GM23338 (cell line): ENCODE data around the gene TEX9.

Source experiments
- EZH2phosphoT487 ChIP-seq: fragments of 200-600 bp; sonication (generic); IDR thresholded peaks from one replicate; pipeline ENCODE4 v1.8.1; 2018; ENCODE audit warnings: antibody characterized with exemption; ENCODE audit not compliant: unreplicated experiment
- JUNB ChIP-seq: IDR thresholded peaks from one replicate; pipeline ENCODE4 v1.6.1; 2016; ENCODE audit warnings: antibody characterized with exemption; ENCODE audit not compliant: unreplicated experiment
- NANOG ChIP-seq: IDR thresholded peaks from 2 replicates; pipeline ENCODE4 v1.6.1; 2016; ENCODE audit warnings: antibody characterized with exemption, borderline replicate concordance
- POLR2AphosphoS5 ChIP-seq: IDR thresholded peaks from 2 replicates; pipeline ENCODE4 v1.6.1; 2016; ENCODE audit warnings: antibody characterized with exemption, low read depth
- ZNF331 ChIP-seq: fragments of 250-450 bp; sonication (Bioruptor Pico); IDR thresholded peaks from 2 replicates; pipeline ENCODE4 v1.5.0; 2020; ENCODE audit warnings: low read depth, mild to moderate bottlenecking, moderate library complexity
- TF ChIP-seq, protein P1 (sequence below), 2 experiments: fragments of 200-600 bp in 1 of 2; sonication (generic) in 1 of 2; conservative IDR thresholded peaks; 2 replicates each; pipeline versions ENCODE4 v1.5.1 to v1.6.1; 2016 to 2017; ENCODE audit warnings: antibody characterized with exemption in 2 of 2, low read depth in 2 of 2, mild to moderate bottlenecking in 2 of 2, moderate library complexity in 1 of 2

DNA sequence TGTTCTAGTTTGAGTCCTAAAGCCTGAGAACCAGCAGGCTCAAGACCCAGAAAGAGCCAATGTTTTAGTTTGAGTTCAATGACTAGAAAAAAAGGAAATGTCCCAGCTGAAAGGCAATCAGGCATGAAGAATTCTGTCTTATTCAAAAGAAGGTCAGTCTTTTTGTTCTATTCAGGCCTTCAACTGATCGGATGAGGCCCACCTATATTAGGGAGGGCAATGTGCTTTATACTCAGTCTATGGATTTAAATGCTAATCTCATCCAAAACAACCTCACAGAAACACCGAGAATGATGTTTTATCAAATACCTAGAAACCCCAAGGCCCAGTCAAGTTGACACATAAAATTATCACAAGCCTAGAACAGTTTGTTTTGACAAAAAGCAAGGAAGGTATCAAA lies 95.7 kb downstream of the TEX9 start:
- TF ChIP-seq JUNB (no peak), ZNF331 (no peak), NANOG (no peak), POLR2AphosphoS5 (no peak), EZH2phosphoT487 (no peak)
- TF ChIP-seq, protein P1, sequence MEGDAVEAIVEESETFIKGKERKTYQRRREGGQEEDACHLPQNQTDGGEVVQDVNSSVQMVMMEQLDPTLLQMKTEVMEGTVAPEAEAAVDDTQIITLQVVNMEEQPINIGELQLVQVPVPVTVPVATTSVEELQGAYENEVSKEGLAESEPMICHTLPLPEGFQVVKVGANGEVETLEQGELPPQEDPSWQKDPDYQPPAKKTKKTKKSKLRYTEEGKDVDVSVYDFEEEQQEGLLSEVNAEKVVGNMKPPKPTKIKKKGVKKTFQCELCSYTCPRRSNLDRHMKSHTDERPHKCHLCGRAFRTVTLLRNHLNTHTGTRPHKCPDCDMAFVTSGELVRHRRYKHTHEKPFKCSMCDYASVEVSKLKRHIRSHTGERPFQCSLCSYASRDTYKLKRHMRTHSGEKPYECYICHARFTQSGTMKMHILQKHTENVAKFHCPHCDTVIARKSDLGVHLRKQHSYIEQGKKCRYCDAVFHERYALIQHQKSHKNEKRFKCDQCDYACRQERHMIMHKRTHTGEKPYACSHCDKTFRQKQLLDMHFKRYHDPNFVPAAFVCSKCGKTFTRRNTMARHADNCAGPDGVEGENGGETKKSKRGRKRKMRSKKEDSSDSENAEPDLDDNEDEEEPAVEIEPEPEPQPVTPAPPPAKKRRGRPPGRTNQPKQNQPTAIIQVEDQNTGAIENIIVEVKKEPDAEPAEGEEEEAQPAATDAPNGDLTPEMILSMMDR (conservative IDR thresholded peaks at IDR 0.05; ENCODE audit: low read depth in 2 of 2) = no peak
